GM12872 (cell line): ENCODE measurements around the gene NOL7.

ENCODE experiments used
- CTCF ChIP-seq: IDR thresholded peaks from 3 replicates; pipeline ENCODE4 v1.5.1; 2011; ENCODE audit warnings: low read depth, mild to moderate bottlenecking, low read length, moderate library complexity; ENCODE audit not compliant: insufficient read depth

The NOL7 gene

GRCh38 chr6:13638014-13638413 is 22.9 kb downstream of the NOL7 start:
- no peak for TF ChIP-seq CTCF

GRCh38 chr6:13638626-13639025 is 23.5 kb downstream of the NOL7 start:
- no peak for TF ChIP-seq CTCF

- no peak for TF ChIP-seq CTCF
Observed at GRCh38 chr6:13641315-13641714, 26.2 kb downstream of the NOL7 start.

GRCh38 chr6:13643125-13643524 is 28.0 kb downstream of the NOL7 start:
- TF ChIP-seq CTCF, result no peak

- TF ChIP-seq CTCF, result no peak
Observed at GRCh38 chr6:13648850-13649249, 33.7 kb downstream of the NOL7 start.

GRCh38 chr6:13649393-13649792 is 34.3 kb downstream of the NOL7 start:
- no peak for TF ChIP-seq CTCF

GRCh38 chr6:13653296-13653695 is 38.2 kb downstream of the NOL7 start:
- no peak for TF ChIP-seq CTCF

GRCh38 chr6:13654496-13654895 is 39.4 kb downstream of the NOL7 start:
- no peak for TF ChIP-seq CTCF
